OCI-LY3 (cell line): ENCODE results near the gene COL4A1.

Experiments used
- EZH2phosphoT487 ChIP-seq: fragments of 200-600 bp; shearing (Covaris generic); IDR thresholded peaks from 2 replicates; pipeline ENCODE4 v1.6.1; 2018; ENCODE audit warnings: antibody characterized with exemption, mixed run types, low read depth
- TF ChIP-seq, protein P1 (sequence below): fragments of 200-600, 300-600 bp; sonication (generic); IDR thresholded peaks from 2 replicates; pipeline ENCODE4 v1.5.1; 2014; ENCODE audit warnings: antibody characterized with exemption, low read length, low read depth

DNA sequence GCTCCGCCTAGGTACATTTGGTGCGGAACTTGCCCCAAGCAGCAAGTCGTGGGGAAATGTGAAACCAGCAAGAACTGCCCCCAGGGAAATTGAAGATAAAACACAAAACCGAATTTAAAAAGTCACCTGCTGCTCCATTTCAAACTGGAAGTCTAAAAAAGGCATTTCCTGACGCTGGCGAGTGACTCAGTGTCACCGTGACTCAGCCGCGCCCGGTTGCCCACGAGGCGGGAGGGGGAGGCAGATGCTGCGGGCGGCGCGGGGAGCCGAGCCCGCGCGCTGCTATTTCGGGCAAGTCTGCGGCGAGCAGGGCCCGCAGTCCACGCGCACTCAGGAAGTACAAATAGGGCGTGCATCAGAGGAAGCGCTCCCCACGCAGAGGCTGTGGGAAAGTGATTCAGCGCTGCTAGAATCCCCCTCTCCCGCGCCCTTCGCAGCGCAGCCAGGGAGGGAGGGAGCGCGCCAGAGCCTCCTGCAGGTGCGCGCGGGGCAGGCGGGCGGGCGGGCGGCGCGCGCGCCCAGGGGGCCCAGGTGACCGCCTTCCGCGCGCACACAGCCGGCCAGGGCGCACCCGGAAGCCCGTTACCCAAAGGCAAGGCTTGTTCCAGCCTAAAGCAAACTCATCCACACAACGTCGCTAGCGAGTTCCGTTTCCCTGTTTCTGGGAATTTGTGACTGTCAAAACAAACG is 168.8 kb downstream of the COL4A1 start:
- TF ChIP-seq, protein P1, sequence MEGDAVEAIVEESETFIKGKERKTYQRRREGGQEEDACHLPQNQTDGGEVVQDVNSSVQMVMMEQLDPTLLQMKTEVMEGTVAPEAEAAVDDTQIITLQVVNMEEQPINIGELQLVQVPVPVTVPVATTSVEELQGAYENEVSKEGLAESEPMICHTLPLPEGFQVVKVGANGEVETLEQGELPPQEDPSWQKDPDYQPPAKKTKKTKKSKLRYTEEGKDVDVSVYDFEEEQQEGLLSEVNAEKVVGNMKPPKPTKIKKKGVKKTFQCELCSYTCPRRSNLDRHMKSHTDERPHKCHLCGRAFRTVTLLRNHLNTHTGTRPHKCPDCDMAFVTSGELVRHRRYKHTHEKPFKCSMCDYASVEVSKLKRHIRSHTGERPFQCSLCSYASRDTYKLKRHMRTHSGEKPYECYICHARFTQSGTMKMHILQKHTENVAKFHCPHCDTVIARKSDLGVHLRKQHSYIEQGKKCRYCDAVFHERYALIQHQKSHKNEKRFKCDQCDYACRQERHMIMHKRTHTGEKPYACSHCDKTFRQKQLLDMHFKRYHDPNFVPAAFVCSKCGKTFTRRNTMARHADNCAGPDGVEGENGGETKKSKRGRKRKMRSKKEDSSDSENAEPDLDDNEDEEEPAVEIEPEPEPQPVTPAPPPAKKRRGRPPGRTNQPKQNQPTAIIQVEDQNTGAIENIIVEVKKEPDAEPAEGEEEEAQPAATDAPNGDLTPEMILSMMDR: no peak; the same call in 1 of the 2 replicates
- no peak for TF ChIP-seq EZH2phosphoT487
